ENCODE results near the gene CNTRL.
"Not testable (repeated sequence)": the region's sequence is repeated elsewhere in the genome, so short reads cannot be mapped to it uniquely, and the experiment has no call there.

Gene CNTRL

GRCh38 chr9:121133104-121133816 is 58.5 kb downstream of the CNTRL start:
- DNase-seq (ENCODE audit: low read depth) = no peak

- DNase-seq (ENCODE audit: low read depth) = no peak
Observed at GRCh38 chr9:121135642-121136041, 60.9 kb downstream of the CNTRL start.

- no peak for DNase-seq (ENCODE audit: low read depth)
Observed at GRCh38 chr9:121138561-121138960, 63.8 kb downstream of the CNTRL start.

GRCh38 chr9:121138973-121139372 is 64.2 kb downstream of the CNTRL start:
- no peak for DNase-seq (ENCODE audit: low read depth)

- no peak for DNase-seq (ENCODE audit: low read depth)
Observed at GRCh38 chr9:121140162-121140561, 65.4 kb downstream of the CNTRL start.

GRCh38 chr9:121141306-121141705 is 66.6 kb downstream of the CNTRL start:
- DNase-seq (ENCODE audit: low read depth) = no peak

- DNase-seq (ENCODE audit: low read depth) = no peak
Observed at GRCh38 chr9:121141706-121142105, 67.0 kb downstream of the CNTRL start.

GRCh38 chr9:121143771-121144170 is 69.0 kb downstream of the CNTRL start:
- no peak for DNase-seq (ENCODE audit: low read depth)

- DNase-seq (ENCODE audit: low read depth) = no peak
Observed at GRCh38 chr9:121144482-121144881, 69.7 kb downstream of the CNTRL start.

- no peak for DNase-seq (ENCODE audit: low read depth)
Observed at GRCh38 chr9:121150188-121150587, 75.4 kb downstream of the CNTRL start.

GRCh38 chr9:121153642-121154041 is 78.9 kb downstream of the CNTRL start:
- peak; percentile 7 for DNase-seq (ENCODE audit: low read depth)

GRCh38 chr9:121154782-121155181 is 80.0 kb downstream of the CNTRL start:
- DNase-seq (ENCODE audit: low read depth) = no peak

- peak; percentile 52 for DNase-seq (ENCODE audit: low read depth)
Observed at GRCh38 chr9:121156263-121156731, 81.5 kb downstream of the CNTRL start.

- DNase-seq (ENCODE audit: low read depth) = no peak
Observed at GRCh38 chr9:121157939-121158338, 83.2 kb downstream of the CNTRL start.

GRCh38 chr9:121160025-121160424 is 85.3 kb downstream of the CNTRL start:
- DNase-seq (ENCODE audit: low read depth) = no peak

GRCh38 chr9:121168052-121168451 is 93.3 kb downstream of the CNTRL start:
- no peak for DNase-seq (ENCODE audit: low read depth)

- no peak for DNase-seq (ENCODE audit: low read depth)
Observed at GRCh38 chr9:121169094-121169601, 94.4 kb downstream of the CNTRL start.

GRCh38 chr9:121171236-121171635 is 96.5 kb downstream of the CNTRL start:
- DNase-seq (ENCODE audit: low read depth) = no peak

- no peak for DNase-seq (ENCODE audit: low read depth)
Observed at GRCh38 chr9:121172726-121173487, 98.2 kb downstream of the CNTRL start.

- DNase-seq (ENCODE audit: low read depth) = no peak
Observed at GRCh38 chr9:121173501-121173900, 98.7 kb downstream of the CNTRL start.

GRCh38 chr9:121178676-121179372 is 104.1 kb downstream of the CNTRL start:
- no peak for DNase-seq (ENCODE audit: low read depth)

GRCh38 chr9:121179373-121179721 is 104.6 kb downstream of the CNTRL start:
- DNase-seq (ENCODE audit: low read depth) = not testable (repeated sequence)

All from HS-27A (cell line).